Renal pelvis (tissue), 4 donors: ENCODE results near the gene SLC35F3. TPM values are rescaled to one million over a fixed set of nuclear protein-coding genes. Genes with fewer than 3 reads are reported as not detected.
A peak's percentile ranks its signal among the peaks of the same experiment; 100 is the strongest.

Experiments
- DNase-seq: peaks from one replicate; pipeline ENCODE4 v3.0.0-alpha.2; 2013
- polyA plus RNA-seq, 3 donors: library from polyadenylated mRNA; unstranded; fragments of 120-200 nt; gene quantifications; one replicate each; pipeline ENCODE4 v1.2.1, GENCODE V29; 2013; ENCODE audit not compliant: insufficient read length in 3 of 3

SLC35F3 gene
- polyA plus RNA-seq, 3 donors: 0.31 to 0.51 (median 0.49) TPM

- DNase-seq: no peak
These were observed 135.1 kb downstream of the SLC35F3 start for GRCh38 chr1:234039603-234040002.

DNA sequence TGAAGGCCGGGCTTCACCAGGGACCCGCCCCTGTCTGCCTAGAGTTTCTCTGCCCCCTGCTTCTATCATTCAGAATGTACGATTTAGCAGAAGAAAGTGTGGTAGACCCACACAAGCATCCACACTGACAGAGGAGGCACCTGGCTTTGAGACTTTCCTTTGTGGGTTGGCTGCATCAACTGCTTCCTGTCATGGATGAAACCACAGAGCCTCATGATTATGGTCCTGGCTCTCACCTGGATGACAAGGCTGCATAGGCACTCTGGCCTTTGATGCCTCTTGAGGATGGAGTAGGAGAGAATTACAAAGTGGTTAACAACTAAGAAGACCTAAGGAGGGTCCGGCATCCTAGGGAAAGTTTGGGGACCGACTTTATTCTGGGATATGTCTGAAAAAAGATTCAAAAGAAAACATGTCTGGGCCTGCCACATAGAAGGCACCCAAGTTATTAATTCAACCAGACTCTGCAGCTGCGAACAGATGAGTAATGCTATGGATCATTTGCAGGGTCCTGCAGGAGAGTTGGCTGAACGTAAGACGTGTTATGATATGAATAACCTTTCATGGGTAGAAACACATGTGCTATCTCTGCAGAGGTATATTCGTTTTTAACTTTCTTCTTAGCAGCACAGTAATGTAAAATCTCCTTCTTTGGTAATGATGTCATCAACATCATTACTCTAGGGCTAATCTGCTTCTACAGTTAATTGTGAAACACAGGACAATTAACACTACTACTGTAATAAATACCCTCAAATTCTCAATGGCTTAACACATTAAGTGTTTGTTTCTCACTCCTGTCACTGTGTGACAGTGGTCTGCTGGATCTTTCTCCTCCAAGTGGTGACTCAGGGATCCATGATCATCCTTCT lies 136.2 kb downstream of the SLC35F3 start:
- DNase-seq: no peak

DNA sequence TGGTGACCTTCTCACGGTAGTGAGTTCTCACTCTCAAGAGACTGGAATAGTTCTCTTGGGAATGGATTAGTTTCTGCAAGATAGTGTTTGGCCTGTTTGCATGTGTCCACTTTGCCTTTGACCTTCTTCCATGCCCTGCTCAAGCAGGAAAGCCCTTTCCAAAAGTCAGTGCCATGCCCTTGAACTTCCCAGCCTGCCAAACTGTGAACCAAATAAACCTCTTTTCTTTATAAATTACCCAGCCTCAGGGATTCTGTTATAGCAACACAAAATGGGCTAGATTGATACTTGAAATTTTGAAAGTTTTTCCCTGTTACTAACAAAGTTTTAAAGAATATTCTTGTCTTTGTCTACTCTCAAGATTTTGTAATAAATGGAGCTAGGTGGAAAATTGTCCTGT lies 139.6 kb downstream of the SLC35F3 start:
- DNase-seq: no peak

DNA sequence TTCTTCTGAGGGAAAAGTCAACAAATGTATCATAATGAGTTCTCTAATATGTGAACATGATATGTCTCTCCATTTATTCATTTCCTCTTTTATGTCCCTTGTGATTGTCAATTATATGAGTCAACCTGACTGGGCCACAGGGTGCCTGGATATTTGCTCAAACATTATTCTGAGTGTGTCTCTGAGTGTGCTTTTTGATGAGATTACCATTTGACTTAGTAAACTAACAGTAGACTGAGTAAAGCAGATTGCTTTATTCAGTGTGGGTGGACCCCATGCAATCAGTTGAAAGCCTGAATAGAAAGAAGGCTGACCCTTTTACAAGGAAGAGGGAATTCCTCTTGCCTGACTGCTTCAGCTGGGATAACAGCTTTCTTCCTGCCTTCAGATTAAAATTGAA lies 142.6 kb downstream of the SLC35F3 start:
- no peak for DNase-seq

- no peak for DNase-seq
These were observed 157.7 kb downstream of the SLC35F3 start for GRCh38 chr1:234062166-234062565.

DNA sequence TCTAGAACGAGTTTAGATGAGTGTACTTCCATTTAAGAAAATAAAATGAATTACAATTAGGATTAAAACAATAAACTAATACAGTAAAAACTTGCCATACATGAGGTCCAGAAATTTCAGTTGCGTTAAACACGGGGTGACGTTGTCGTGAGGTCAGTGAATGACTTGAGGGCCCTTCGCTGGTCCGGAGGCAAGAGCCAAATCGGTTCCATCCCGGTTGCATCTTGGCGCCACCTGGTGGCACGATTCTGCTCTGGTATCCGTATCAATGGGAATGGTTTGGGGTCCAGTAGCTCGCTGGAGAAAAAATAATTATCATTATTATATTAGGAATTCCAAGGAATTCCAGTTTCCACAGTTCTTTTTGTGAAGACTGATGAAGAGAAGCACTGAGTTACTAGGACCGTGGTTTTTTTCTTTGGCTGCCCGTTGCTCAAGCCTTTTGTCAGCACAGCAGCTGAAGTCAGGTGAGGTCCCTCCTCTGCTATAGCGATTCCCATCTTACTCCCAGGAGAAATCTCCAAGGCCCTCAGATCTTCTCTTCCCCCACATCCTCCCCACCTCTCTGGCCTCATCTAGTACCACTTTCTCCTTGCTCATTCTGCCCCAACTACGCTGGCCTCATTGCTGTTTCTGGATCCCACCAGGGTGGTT lies 161.4 kb downstream of the SLC35F3 start:
- DNase-seq: peak; percentile 53

GRCh38 chr1:234067581-234068337 lies 163.3 kb downstream of the SLC35F3 start:
- DNase-seq: no peak

DNA sequence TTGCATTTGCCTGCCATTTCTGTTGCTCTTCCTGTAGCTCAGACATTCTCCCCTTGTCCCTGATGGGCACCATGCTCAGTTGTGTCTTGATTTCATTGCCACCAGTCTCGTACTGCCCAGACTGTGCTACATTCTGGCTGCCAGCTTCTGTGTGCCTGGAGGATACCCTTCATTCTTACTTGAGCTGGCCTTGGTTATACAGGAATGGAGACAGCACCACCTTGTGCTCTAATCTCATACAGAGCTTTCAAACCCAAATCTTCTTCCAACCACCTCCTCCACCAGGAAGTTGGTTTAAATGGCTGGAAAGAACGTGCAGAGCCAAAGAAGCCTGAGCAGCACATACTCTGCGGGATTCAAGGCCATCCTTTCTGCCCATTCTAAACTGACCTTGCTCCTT lies 165.3 kb downstream of the SLC35F3 start:
- no peak for DNase-seq

DNA sequence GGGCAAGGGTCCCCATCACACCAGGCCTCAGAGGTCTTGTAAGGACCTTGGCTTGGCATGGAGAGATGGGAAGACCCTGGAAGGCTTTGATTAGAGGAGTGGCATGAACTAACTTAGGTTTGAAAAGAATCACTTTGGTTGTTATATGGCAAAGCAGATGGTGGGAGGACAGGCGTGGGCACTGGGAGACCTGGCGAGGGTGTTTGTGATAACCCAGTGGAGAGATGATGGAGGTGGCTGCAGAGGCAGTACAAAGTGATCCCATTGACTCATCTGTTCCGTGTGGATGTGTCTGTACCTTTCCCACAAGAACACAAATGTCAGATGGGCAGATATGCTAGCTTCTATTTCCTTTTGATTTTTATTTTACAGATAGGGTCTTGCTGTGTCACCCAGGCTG lies 168.3 kb downstream of the SLC35F3 start:
- no peak for DNase-seq

DNA sequence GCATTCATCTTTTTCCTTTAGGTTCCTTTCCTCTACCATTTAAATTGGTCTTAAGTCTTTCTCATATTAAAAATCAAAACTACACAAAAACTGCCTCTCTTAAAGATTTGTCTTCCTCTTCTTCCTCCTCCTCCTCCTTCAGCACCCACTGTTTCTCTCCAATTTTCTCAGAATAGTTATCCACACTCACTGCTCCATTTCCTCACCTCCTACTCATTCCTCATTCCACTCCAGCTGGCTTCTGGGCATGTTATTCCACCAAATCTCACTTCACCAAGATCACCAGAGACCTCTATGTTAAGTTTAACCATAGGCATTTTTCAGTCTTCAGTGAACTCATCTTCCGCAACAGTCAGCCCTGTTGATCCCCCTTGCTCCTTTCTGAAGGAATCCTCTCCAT lies 173.7 kb downstream of the SLC35F3 start:
- DNase-seq: no peak

DNA sequence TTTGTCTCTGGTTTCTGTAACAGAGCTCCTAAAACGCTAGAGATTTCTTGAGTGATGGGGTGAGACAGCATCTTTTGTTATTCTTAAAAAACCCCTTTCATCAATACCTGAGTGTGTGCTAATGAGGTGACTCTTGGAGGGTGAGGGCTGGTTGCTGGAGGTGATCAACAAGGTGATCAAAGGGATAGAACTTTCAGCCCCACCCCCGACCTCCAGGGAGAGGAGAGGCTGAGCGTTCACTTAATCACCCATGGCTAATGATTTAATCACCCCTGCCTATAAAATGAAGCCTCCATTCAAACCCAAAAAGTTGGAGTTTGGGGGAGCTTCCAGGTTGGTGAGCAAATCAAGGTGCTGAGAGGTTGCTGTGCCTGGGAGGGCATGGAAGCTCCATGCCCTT lies 175.4 kb downstream of the SLC35F3 start:
- no peak for DNase-seq

- DNase-seq: no peak
These were observed 179.0 kb downstream of the SLC35F3 start for GRCh38 chr1:234083460-234083859.

DNA sequence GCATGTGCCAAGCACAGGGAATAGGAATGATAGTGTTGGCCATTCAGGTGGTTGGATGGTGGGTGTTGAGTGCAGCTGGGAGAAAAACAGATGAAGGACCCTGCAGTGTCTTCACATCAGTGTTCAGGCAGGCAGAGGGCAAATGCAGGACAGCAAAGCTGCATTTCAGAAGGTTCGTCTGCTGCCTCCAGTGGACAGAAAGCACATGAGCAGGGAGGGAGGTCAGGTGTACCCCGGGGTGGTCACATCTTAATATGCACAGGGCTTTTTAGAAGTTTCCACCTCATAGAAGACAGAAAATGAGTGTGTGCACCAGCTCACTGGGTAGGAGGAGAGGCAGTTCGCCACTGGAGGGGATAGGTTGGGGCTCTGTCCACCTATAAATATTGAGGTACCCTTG lies 184.9 kb downstream of the SLC35F3 start:
- no peak for DNase-seq

GRCh38 chr1:234090212-234091064 lies 186.0 kb downstream of the SLC35F3 start:
- DNase-seq: no peak

GRCh38 chr1:234091065-234091401 lies 186.6 kb downstream of the SLC35F3 start:
- DNase-seq: no peak

- DNase-seq: no peak
These were observed 187.4 kb downstream of the SLC35F3 start for GRCh38 chr1:234091876-234092275.

DNA sequence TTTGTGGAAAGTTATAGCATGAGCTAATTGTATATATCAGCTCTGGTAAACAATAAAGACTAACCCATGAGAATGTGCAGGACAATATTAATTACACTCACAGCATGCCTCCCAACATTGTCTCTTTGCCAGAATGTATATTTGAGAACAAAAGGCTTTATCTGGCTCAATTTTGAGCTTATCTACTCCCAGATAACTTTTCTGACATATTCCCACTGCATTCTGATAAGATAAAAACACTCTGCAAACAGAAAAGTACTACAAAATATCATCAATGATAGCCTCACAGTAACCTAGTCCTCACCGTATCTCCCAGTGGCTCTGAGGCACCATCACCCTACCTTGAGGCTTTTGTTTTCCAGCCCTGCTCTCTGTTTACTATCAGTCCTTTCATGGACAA lies 188.6 kb downstream of the SLC35F3 start:
- DNase-seq: no peak

DNA sequence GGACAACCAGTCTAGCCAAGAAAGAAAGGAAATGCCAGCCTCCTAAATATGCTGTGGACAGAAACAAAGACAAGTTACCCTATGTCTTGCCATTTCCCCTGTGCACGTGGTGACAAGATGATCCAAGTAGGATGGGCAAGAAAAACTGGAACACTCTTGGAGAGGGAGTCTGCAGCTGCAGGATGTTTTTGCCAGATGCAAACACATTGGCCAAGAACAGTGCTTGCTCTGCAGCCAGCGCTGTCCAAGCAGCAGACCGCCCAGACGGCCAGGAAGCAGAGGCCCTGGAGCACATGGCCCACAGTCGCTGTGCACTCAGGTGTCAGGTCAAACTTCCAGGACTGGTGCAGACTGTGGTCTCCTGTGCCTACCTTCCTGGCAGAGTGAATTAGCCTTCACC lies 189.3 kb downstream of the SLC35F3 start:
- no peak for DNase-seq

GRCh38 chr1:234094172-234094571 lies 189.7 kb downstream of the SLC35F3 start:
- no peak for DNase-seq

- DNase-seq: no peak
These were observed 191.8 kb downstream of the SLC35F3 start for GRCh38 chr1:234096161-234096770.

GRCh38 chr1:234102583-234102982 lies 198.1 kb downstream of the SLC35F3 start:
- no peak for DNase-seq
